AG04450 (cell line): ENCODE data around the gene KIF4A. TPM values are rescaled to one million over a fixed set of nuclear protein-coding genes. Genes with fewer than 3 reads are reported as not detected.
"Not testable (repeated sequence)": the region's sequence is repeated elsewhere in the genome, so short reads cannot be mapped to it uniquely, and the experiment has no call there.

Experiments
- CTCF ChIA-PET: fragments of 300-600, 350-600 bp; formaldehyde crosslinking; extraction: SDS; loops from one replicate; lab custom pipeline; 2022; ENCODE audit warnings: antibody characterized with exemption, inconsistent platforms; lab: Charles Lee
- POLR2A ChIA-PET: fragments of 350-600 bp; formaldehyde crosslinking; extraction: SDS; loops from one replicate; lab custom pipeline; 2021; ENCODE audit warnings: antibody characterized with exemption, inconsistent platforms; lab: Yijun Ruan, JAX
- DNase-seq: peaks from one replicate; pipeline ENCODE4 v3.0.0-alpha.2; 2011; ENCODE audit warnings: low read depth, low spot score
- H3K27ac ChIP-seq: one replicate; pipeline ENCODE4 v1.5.1; 2012; ENCODE audit warnings: low read depth, low read length, control low read depth
- H3K27me3 ChIP-seq: one replicate; pipeline ENCODE4 v1.6.0; 2012; ENCODE audit warnings: low read length; ENCODE audit not compliant: control insufficient read depth, insufficient read depth
- H3K4me3 ChIP-seq: 2 replicates; pipeline ENCODE4 v1.5.1; 2011; ENCODE audit warnings: mild to moderate bottlenecking, low read depth, low read length, control low read depth
- H3K9me3 ChIP-seq: 2 replicates; pipeline ENCODE4 v1.5.1; 2012; ENCODE audit warnings: low read length; ENCODE audit not compliant: control insufficient read depth, insufficient read depth
- CTCF ChIP-seq: IDR thresholded peaks from 2 replicates; pipeline ENCODE4 v1.5.1; 2011; ENCODE audit warnings: low read depth, low read length, control low read depth, inconsistent platforms
- polyA plus RNA-seq: library from polyadenylated mRNA; depleted of rRNA; stranded (reverse); fragments of >200 nt; gene quantifications from 2 replicates; pipeline ENCODE4 v1.2.3, GENCODE V29; 2011

KIF4A gene
- polyA plus RNA-seq, 1 experiment = 8.8 TPM

DNA sequence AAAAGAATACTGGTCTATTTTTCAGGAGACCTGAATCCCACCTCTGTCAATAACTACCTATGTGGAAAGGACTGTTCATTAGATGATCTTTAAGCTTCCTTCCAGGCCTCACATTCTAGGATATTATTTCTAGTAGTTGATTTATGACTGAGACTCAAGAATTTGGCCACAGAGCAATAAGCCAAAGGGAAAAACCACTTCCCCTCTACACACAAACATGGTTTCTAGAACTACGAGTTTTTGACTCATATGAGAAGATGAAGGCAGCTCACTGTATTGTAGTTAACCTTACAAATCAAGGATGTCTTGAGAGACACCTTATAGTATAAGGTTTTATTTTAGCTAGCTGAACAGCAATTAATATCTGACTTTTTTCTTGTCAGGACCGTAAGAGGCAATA is 96.3 kb downstream of the KIF4A start:
- no peaks in the 10 kb centered on the region for H3K9me3 ChIP-seq
- TF ChIP-seq CTCF = no peak
- POLR2A ChIA-PET = no interaction called here
- H3K27ac ChIP-seq = no peak overlapping the region
- no peak overlapping the region for H3K4me3 ChIP-seq
- CTCF ChIA-PET = no interaction called here
- no peaks in the 10 kb centered on the region for H3K27me3 ChIP-seq
- DNase-seq = no peak

- no peak for DNase-seq
- CTCF ChIA-PET = no interaction called here
- no peaks in the 10 kb centered on the region for H3K9me3 ChIP-seq
- no peaks in the 10 kb centered on the region for H3K27me3 ChIP-seq
- POLR2A ChIA-PET = no interaction called here
- no peak overlapping the region for H3K4me3 ChIP-seq
- no peak overlapping the region for H3K27ac ChIP-seq
- no peak for TF ChIP-seq CTCF
These were observed 109.0 kb downstream of the KIF4A start for GRCh38 chrX:70398899-70399298.

DNA sequence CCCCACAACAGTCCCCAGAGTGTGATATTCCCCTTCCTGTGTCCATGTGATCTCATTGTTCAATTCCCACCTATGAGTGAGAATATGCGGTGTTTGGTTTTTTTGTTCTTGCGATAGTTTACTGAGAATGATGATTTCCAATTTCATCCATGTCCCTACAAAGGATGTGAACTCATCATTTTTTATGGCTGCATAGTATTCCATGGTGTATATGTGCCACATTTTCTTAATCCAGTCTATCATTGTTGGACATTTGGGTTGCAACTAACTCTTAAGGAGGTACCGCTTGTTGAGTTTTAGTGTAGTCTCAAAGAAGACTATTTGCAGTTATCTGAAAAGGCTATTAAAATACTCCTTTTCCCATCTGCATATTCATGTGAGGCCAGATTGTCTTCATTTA is 110.3 kb downstream of the KIF4A start:
- CTCF ChIA-PET, H3K4me3 ChIP-seq, POLR2A ChIA-PET, H3K27me3 ChIP-seq, H3K27ac ChIP-seq, H3K9me3 ChIP-seq, DNase-seq: not testable (repeated sequence)

DNA sequence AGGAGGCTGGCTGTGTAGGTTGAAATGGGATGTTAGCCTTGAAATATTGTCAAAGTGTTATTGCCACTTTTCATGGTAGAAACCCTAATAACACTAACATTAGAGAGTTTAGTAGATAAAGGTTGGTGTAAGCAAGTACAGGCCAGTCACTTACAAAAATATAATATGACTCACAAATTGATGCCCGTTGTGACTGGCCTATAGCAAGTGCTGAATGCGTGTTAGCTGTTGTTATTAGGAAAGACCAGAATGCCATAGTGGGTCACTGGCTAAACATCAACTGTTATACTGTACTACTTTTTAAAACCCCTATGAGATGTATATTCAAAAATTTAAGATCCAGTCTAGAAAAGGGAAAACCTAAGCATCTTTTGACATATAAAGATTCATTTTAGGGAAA is 112.8 kb downstream of the KIF4A start:
- TF ChIP-seq CTCF = no peak
- Histone ChIP-seq H3K4me3 (no peak overlapping the region), H3K9me3 (no peaks in the 10 kb centered on the region), H3K27me3 (no peaks in the 10 kb centered on the region), H3K27ac (no peak overlapping the region)
- ChIA-PET POLR2A (interaction anchor here (0.6 kb wide), 1 partner anchor 1002 kb away, joined by 10 read pairs; no protein-coding TSS in a partner anchor), CTCF (no interaction called here)
- no peak for DNase-seq

DNA sequence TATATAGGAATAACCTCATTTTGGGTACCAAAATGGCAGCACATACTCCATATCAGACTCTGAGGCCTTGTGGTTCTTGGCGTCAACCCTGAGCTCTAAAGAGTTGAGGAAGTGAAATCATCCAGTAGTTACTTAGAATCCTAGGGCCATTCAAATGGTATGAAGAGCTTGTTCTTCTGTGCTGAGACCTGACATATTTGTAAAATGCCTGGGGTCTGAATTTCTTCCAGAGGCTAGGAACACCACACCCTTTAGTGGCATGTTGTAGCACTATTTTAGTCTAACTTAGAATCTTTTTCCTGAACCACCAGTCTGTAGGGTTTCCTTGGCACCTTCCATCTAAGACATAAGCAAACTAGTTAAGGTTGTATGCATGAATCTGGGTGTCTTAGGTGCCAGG is 115.1 kb downstream of the KIF4A start:
- no peaks in the 10 kb centered on the region for H3K27me3 ChIP-seq
- TF ChIP-seq CTCF = no peak
- ChIA-PET POLR2A (no interaction called here), CTCF (no interaction called here)
- H3K27ac ChIP-seq = no peak overlapping the region
- H3K4me3 ChIP-seq = no peak overlapping the region
- no peaks in the 10 kb centered on the region for H3K9me3 ChIP-seq
- no peak for DNase-seq

GRCh38 chrX:70410921-70411320 is 121.0 kb downstream of the KIF4A start:
- TF ChIP-seq CTCF = no peak
- H3K9me3 ChIP-seq = no peaks in the 10 kb centered on the region
- no peak overlapping the region for H3K4me3 ChIP-seq
- no peaks in the 10 kb centered on the region for H3K27me3 ChIP-seq
- ChIA-PET CTCF (no interaction called here), POLR2A (no interaction called here)
- DNase-seq = no peak
- H3K27ac ChIP-seq = no peak overlapping the region
